Measurements from ENCODE around the gene C1orf21. TPM values are rescaled to one million over a fixed set of nuclear protein-coding genes. Genes with fewer than 3 reads are reported as not detected.

The C1orf21 gene
- total RNA-seq, 1 experiment from 2014 or later = 28.5 TPM

- TF ChIP-seq AFF4 (CRISPR knock-in tag; IDR thresholded peaks at IDR 0.05; ENCODE audit: borderline replicate concordance) (no peak), RORB (CRISPR knock-in tag; IDR thresholded peaks at IDR 0.05) (no peak), OVOL2 (CRISPR knock-in tag; IDR thresholded peaks at IDR 0.05; ENCODE audit: borderline replicate concordance) (no peak), FOXP1 (CRISPR knock-in tag; IDR thresholded peaks at IDR 0.05; ENCODE audit: borderline replicate concordance) (no peak), ARID4B (CRISPR knock-in tag; IDR thresholded peaks at IDR 0.05; ENCODE audit: borderline replicate concordance) (no peak), SMAD3 (CRISPR knock-in tag; IDR thresholded peaks at IDR 0.05; ENCODE audit: borderline replicate concordance) (no peak), PRDM15 (CRISPR knock-in tag; IDR thresholded peaks at IDR 0.05) (no peak), NR1H2 (CRISPR knock-in tag; IDR thresholded peaks at IDR 0.05) (no peak), NR3C1 (CRISPR knock-in tag; conservative IDR thresholded peaks at IDR 0.05; ENCODE audit: low read depth) (no peak)
Measured at GRCh38 chr1:184362876-184363275, 24.0 kb upstream of the C1orf21 start (continued).

- ChIA-PET CTCF (no interaction called here), POLR2A (no interaction called here)
- Mint-ChIP-seq H3K27ac (no peak overlapping the region), H3K9me3 (peaks cover 8% of the 10 kb centered on the region; the same call in 1 of the 2 replicates), H3K4me3 (no peak overlapping the region), H3K27me3 (ENCODE audit: low read depth) (no peaks in the 10 kb centered on the region), H3K4me1 (no peaks in the 10 kb centered on the region), H3K36me3 (no peaks in the 10 kb centered on the region)
- DNase-seq (ENCODE audit: low spot score) (no peak), ATAC-seq (no peak)
- TF ChIP-seq ZNF219 (CRISPR knock-in tag; IDR thresholded peaks at IDR 0.05; ENCODE audit: borderline replicate concordance) (no peak), JUN (CRISPR knock-in tag; IDR thresholded peaks at IDR 0.05) (no peak), NR3C1 (CRISPR knock-in tag; conservative IDR thresholded peaks at IDR 0.05; ENCODE audit: low read depth) (no peak), ATF6 (CRISPR knock-in tag; IDR thresholded peaks at IDR 0.05) (no peak), ESRRA (CRISPR knock-in tag; IDR thresholded peaks at IDR 0.05; ENCODE audit: borderline replicate concordance) (no peak), ZNF121 (CRISPR knock-in tag; IDR thresholded peaks at IDR 0.05) (no peak), HMGXB4 (CRISPR knock-in tag; IDR thresholded peaks at IDR 0.05) (no peak), KAT7 (CRISPR knock-in tag; IDR thresholded peaks at IDR 0.05; ENCODE audit: borderline replicate concordance) (no peak), IRF2 (CRISPR knock-in tag; IDR thresholded peaks at IDR 0.05; ENCODE audit: borderline replicate concordance, low read depth) (no peak), ZNF232 (CRISPR knock-in tag; IDR thresholded peaks at IDR 0.05) (no peak), GABPB1 (CRISPR knock-in tag; IDR thresholded peaks at IDR 0.05) (no peak), IRF1 (CRISPR knock-in tag; IDR thresholded peaks at IDR 0.05) (no peak), GTF2I (CRISPR knock-in tag; conservative IDR thresholded peaks at IDR 0.05) (no peak)
Measured at GRCh38 chr1:184365699-184366098, 21.1 kb upstream of the C1orf21 start.

Measured in WTC11 (cell line).